Osteocyte (in vitro differentiated cells): ENCODE measurements around the gene KIN. TPM values are rescaled to one million over a fixed set of nuclear protein-coding genes. Genes with fewer than 3 reads are reported as not detected.
"Not testable (repeated sequence)": the region's sequence is repeated elsewhere in the genome, so short reads cannot be mapped to it uniquely, and the experiment has no call there.

Experiments
- DNase-seq: peaks from one replicate; pipeline ENCODE4 v3.0.0; 2021; ENCODE audit warnings: mixed read lengths; ENCODE audit not compliant: unreplicated experiment; ENCODE audit errors: extremely low spot score
- H3K27ac Mint-ChIP-seq: one replicate; pipeline ENCODE4 v1.8.0; 2021; ENCODE audit warnings: mild to moderate bottlenecking, mixed read lengths; ENCODE audit not compliant: unreplicated experiment
- H3K27me3 Mint-ChIP-seq: one replicate; pipeline ENCODE4 v1.8.0; 2021; ENCODE audit warnings: mixed read lengths; ENCODE audit not compliant: unreplicated experiment
- H3K36me3 Mint-ChIP-seq: one replicate; pipeline ENCODE4 v1.8.0; 2021; ENCODE audit warnings: mixed read lengths; ENCODE audit not compliant: unreplicated experiment
- H3K4me1 Mint-ChIP-seq: one replicate; pipeline ENCODE4 v1.8.0; 2021; ENCODE audit warnings: mixed read lengths; ENCODE audit not compliant: unreplicated experiment
- H3K4me3 Mint-ChIP-seq: one replicate; pipeline ENCODE4 v1.8.0; 2021; ENCODE audit warnings: mild to moderate bottlenecking, moderate library complexity, mixed read lengths; ENCODE audit not compliant: unreplicated experiment
- H3K9me3 Mint-ChIP-seq: one replicate; pipeline ENCODE4 v1.8.0; 2021; ENCODE audit warnings: mixed read lengths; ENCODE audit not compliant: unreplicated experiment
- CTCF ChIP-seq: fragments of 200-600 bp; sonication (generic); IDR thresholded peaks from 2 replicates; pipeline ENCODE4 v1.5.0; 2021; ENCODE audit warnings: antibody characterized with exemption, mild to moderate bottlenecking, moderate library complexity
- total RNA-seq: library from RNA; stranded (reverse); gene quantifications from 2 replicates; pipeline ENCODE4 v1.2.1, GENCODE V29; 2021

KIN gene
- total RNA-seq, 1 donor from 2014 or later, result 10.9 TPM

- no peak for TF ChIP-seq CTCF
- no peak overlapping the region for H3K27ac Mint-ChIP-seq
- H3K27me3 Mint-ChIP-seq, result peaks cover 3% of the 10 kb centered on the region
- H3K4me1 Mint-ChIP-seq, result no peaks in the 10 kb centered on the region
- DNase-seq, result no peak
- H3K9me3 Mint-ChIP-seq, result no peaks in the 10 kb centered on the region
- H3K4me3 Mint-ChIP-seq, result no peak overlapping the region
- no peaks in the 10 kb centered on the region for H3K36me3 Mint-ChIP-seq
These were observed 70.0 kb downstream of the KIN start for GRCh38 chr10:7717767-7718166.

- no peak overlapping the region for H3K27ac Mint-ChIP-seq
- H3K36me3 Mint-ChIP-seq, result no peaks in the 10 kb centered on the region
- H3K4me1 Mint-ChIP-seq, result no peaks in the 10 kb centered on the region
- H3K27me3 Mint-ChIP-seq, result peaks cover 3% of the 10 kb centered on the region
- no peak for TF ChIP-seq CTCF
- no peak overlapping the region for H3K4me3 Mint-ChIP-seq
- DNase-seq, result no peak
- peaks cover 4% of the 10 kb centered on the region for H3K9me3 Mint-ChIP-seq
These were observed 72.3 kb downstream of the KIN start for GRCh38 chr10:7715515-7715914.

GRCh38 chr10:7711075-7711474, 76.7 kb downstream of the KIN start:
- not testable (repeated sequence) for H3K4me1 Mint-ChIP-seq, H3K36me3 Mint-ChIP-seq, H3K4me3 Mint-ChIP-seq, H3K27ac Mint-ChIP-seq, H3K27me3 Mint-ChIP-seq, DNase-seq, H3K9me3 Mint-ChIP-seq

GRCh38 chr10:7710446-7710845, 77.3 kb downstream of the KIN start:
- DNase-seq, result no peak
- no peak overlapping the region for H3K4me3 Mint-ChIP-seq
- no peak overlapping the region for H3K27ac Mint-ChIP-seq
- TF ChIP-seq CTCF, result no peak
- no peaks in the 10 kb centered on the region for H3K4me1 Mint-ChIP-seq
- peaks cover 4% of the 10 kb centered on the region for H3K27me3 Mint-ChIP-seq
- peaks cover 4% of the 10 kb centered on the region for H3K9me3 Mint-ChIP-seq
- no peaks in the 10 kb centered on the region for H3K36me3 Mint-ChIP-seq

GRCh38 chr10:7708832-7709231, 79.0 kb downstream of the KIN start:
- H3K36me3 Mint-ChIP-seq, result no peaks in the 10 kb centered on the region
- DNase-seq, result no peak
- peaks cover 8% of the 10 kb centered on the region for H3K27me3 Mint-ChIP-seq
- H3K4me1 Mint-ChIP-seq, result no peaks in the 10 kb centered on the region
- H3K4me3 Mint-ChIP-seq, result no peak overlapping the region
- H3K27ac Mint-ChIP-seq, result no peak overlapping the region
- peaks cover 4% of the 10 kb centered on the region for H3K9me3 Mint-ChIP-seq
- no peak for TF ChIP-seq CTCF
